GM12878 (cell line): ENCODE data around the gene TUBGCP3. TPM values are rescaled to one million over a fixed set of nuclear protein-coding genes. Genes with fewer than 3 reads are reported as not detected.

Experiments
- ATAC-seq: fragments of 200-7000 bp; cut with Tn5 transposase; 3 replicates; pipeline ENCODE4 v1.9.1; 2020; ENCODE audit warnings: mild to moderate bottlenecking, moderate library complexity
- BruUV-seq: library from RNA; stranded (reverse); fragments of 400-500 nt; replicated peaks from 2 replicates; lab custom pipeline; 2021; lab: Mats Ljungman, UMichigan
- CTCF ChIA-PET: fragments of 300-600 bp; sonication (Branson Sonifier 250); formaldehyde crosslinking; extraction: SDS; loops from one replicate; lab custom pipeline; 2021; ENCODE audit warnings: inconsistent platforms; lab: Yijun Ruan, JAX
- POLR2A ChIA-PET: fragments of 350-600 bp; formaldehyde crosslinking; extraction: SDS; loops from one replicate; lab custom pipeline; 2021; ENCODE audit warnings: inconsistent platforms; lab: Charles Lee
- RAD21 ChIA-PET: fragments of 300-600 bp; sonication (Branson Sonifier 250); formaldehyde crosslinking; loops from one replicate; lab custom pipeline; 2023; ENCODE audit warnings: antibody characterized with exemption; ENCODE audit not compliant: unreplicated experiment; lab: Charles Lee
- SMC1A ChIA-PET: fragments of 300-600 bp; sonication (Branson Sonifier 250); formaldehyde crosslinking; loops from one replicate; lab custom pipeline; 2023; ENCODE audit not compliant: unreplicated experiment, uncharacterized antibody; lab: Charles Lee
- DNase-seq: peaks from one replicate; pipeline ENCODE4 v3.0.0-alpha.2; 2011; ENCODE audit warnings: low read depth, low spot score
- FAIRE-seq: peaks from 3 replicates; lab custom pipeline; 2011; peaks lifted over from hg19 to GRCh38; lab: Jason Lieb, UNC
- H2AFZ ChIP-seq: 2 replicates; pipeline ENCODE4 v1.6.0; 2011; ENCODE audit warnings: low read depth, low read length, control low read depth; ENCODE audit not compliant: control insufficient read depth
- H3K27ac ChIP-seq: 2 replicates; pipeline ENCODE4 v1.5.1; 2011; ENCODE audit warnings: control low read depth; ENCODE audit not compliant: control insufficient read depth, insufficient read depth
- H3K27me3 ChIP-seq, 2 experiments: replicated peaks in 1 of 2; 2 replicates each; pipeline versions ENCODE4 v1.6.0 to v1.6.1; 2011; ENCODE audit warnings: low read length in 1 of 2; ENCODE audit not compliant: control insufficient read depth in 2 of 2, insufficient read depth in 2 of 2
- H3K36me3 ChIP-seq, 2 experiments: 2 replicates each; pipeline ENCODE4 v1.5.1; 2011; ENCODE audit warnings: low read length in 1 of 2; ENCODE audit not compliant: control insufficient read depth in 2 of 2, insufficient read depth in 2 of 2
- H3K4me1 ChIP-seq: 2 replicates; pipeline ENCODE4 v1.6.1; 2011; ENCODE audit warnings: mild to moderate bottlenecking, low read length, moderate library complexity, mixed read lengths; ENCODE audit not compliant: control insufficient read depth, insufficient read depth
- H3K4me2 ChIP-seq: 2 replicates; pipeline ENCODE4 v1.6.0; 2011; ENCODE audit warnings: control low read depth; ENCODE audit not compliant: control insufficient read depth, insufficient read depth
- H3K4me3 ChIP-seq: fragments of 200-600 bp; sonication (generic); 2 replicates; pipeline ENCODE4 v1.5.1; 2016
- H3K79me2 ChIP-seq: 2 replicates; pipeline ENCODE4 v1.6.0; 2011; ENCODE audit warnings: low read length; ENCODE audit not compliant: control insufficient read depth, insufficient read depth
- H3K9ac ChIP-seq: 2 replicates; pipeline ENCODE4 v1.8.0; 2011; ENCODE audit warnings: low read length, control low read depth, mixed read lengths; ENCODE audit not compliant: control insufficient read depth, insufficient read depth
- H3K9me3 ChIP-seq: replicated peaks from 3 replicates; pipeline ENCODE4 v1.5.1; 2011; ENCODE audit warnings: mild to moderate bottlenecking, low read length; ENCODE audit not compliant: control insufficient read depth, insufficient read depth
- H4K20me1 ChIP-seq: 2 replicates; pipeline ENCODE4 v1.6.0; 2011; ENCODE audit not compliant: control insufficient read depth, insufficient read depth
- BHLHE40 ChIP-seq, 2 experiments: fragments of 450-650 bp in 1 of 2; IDR thresholded peaks; 2 replicates each; pipeline ENCODE4 v1.6.1; 2011 to 2017; ENCODE audit warnings: low read depth in 2 of 2, borderline replicate concordance in 1 of 2, improper control_type of control experiment in 1 of 2, low read length in 1 of 2, mild to moderate bottlenecking in 1 of 2
- E4F1 ChIP-seq: fragments of 450-650 bp; IDR thresholded peaks from 2 replicates; pipeline ENCODE4 v1.6.1; 2018; ENCODE audit warnings: borderline replicate concordance, mild to moderate bottlenecking; ENCODE audit not compliant: partially characterized antibody
- EED ChIP-seq: sonication (generic); IDR thresholded peaks from 2 replicates; pipeline ENCODE4 v1.6.1; 2016; ENCODE audit warnings: antibody characterized with exemption, low read depth
- GATAD2B ChIP-seq: fragments of 450-650 bp; conservative IDR thresholded peaks from 2 replicates; pipeline ENCODE4 v1.6.1; 2017; ENCODE audit warnings: low read depth, mild to moderate bottlenecking, moderate library complexity
- KAT2A ChIP-seq: conservative IDR thresholded peaks from 2 replicates; pipeline ENCODE4 v1.6.1; 2011; ENCODE audit warnings: low read depth, low read length; ENCODE audit not compliant: control insufficient read depth
- NR2C1 ChIP-seq: fragments of 450-650 bp; IDR thresholded peaks from 2 replicates; pipeline ENCODE4 v1.6.1; 2017; ENCODE audit warnings: antibody characterized with exemption, mild to moderate bottlenecking, moderate library complexity
- POLR2AphosphoS2 ChIP-seq: IDR thresholded peaks from 2 replicates; pipeline ENCODE4 v1.6.1; 2011; ENCODE audit warnings: low read depth, mild to moderate bottlenecking, low read length, improper control_type of control experiment, moderate library complexity
- RELA ChIP-seq: fragments of 450-650 bp; IDR thresholded peaks from 2 replicates; pipeline ENCODE4 v1.8.0; 2014; ENCODE audit warnings: borderline replicate concordance; ENCODE audit not compliant: partially characterized antibody
- RFX5 ChIP-seq: IDR thresholded peaks from 2 replicates; pipeline ENCODE4 v1.6.1; 2011; ENCODE audit warnings: low read depth, low read length, improper control_type of control experiment
- SMAD5 ChIP-seq: IDR thresholded peaks from 2 replicates; pipeline ENCODE4 v1.6.1; 2016; ENCODE audit warnings: antibody characterized with exemption, low read depth
- WRNIP1 ChIP-seq: IDR thresholded peaks from 2 replicates; pipeline ENCODE4 v1.6.1; 2011; ENCODE audit warnings: low read depth, low read length, improper control_type of control experiment, borderline replicate concordance
- ZBED1 ChIP-seq: IDR thresholded peaks from 2 replicates; pipeline ENCODE4 v1.6.1; 2016; ENCODE audit warnings: borderline replicate concordance
- ZBTB40 ChIP-seq: fragments of 450-650 bp; IDR thresholded peaks from 2 replicates; pipeline ENCODE4 v1.6.1; 2016; ENCODE audit warnings: mild to moderate bottlenecking, moderate library complexity, borderline replicate concordance
- ZNF592 ChIP-seq: fragments of 450-650 bp; IDR thresholded peaks from 2 replicates; pipeline ENCODE4 v1.6.1; 2017; ENCODE audit warnings: mild to moderate bottlenecking, moderate library complexity
- WGBS: methylation state at CpG from one replicate; pipeline ENCODE4 v1.1.6; 2016; ENCODE audit warnings: low lambda C conversion rate; ENCODE audit not compliant: insufficient replicate concordance, insufficient coverage; ENCODE audit errors: missing lambda C conversion rate; 5-methylcytosine and 5-hydroxymethylcytosine counted together
- in situ Hi-C: fragments of 300-500 bp; cut with MboI; formaldehyde crosslinking; loops from 9 replicates; pipeline ENCODE4 v1.14.3; 2018; ENCODE audit warnings: mixed read lengths
- intact Hi-C: fragments of 100-400 bp; cut with micrococcal nuclease; formaldehyde crosslinking; loops from one replicate; pipeline ENCODE4 v1.14.2; 2022; ENCODE audit not compliant: unreplicated experiment
- polyA plus RNA-seq, 11 experiments: library from polyadenylated mRNA; depleted of rRNA in 4 of 11; unstranded in 6 of 11; stranded (reverse) in 5 of 11; fragments of >200 nt; fragmentation: Nextera tagmentation in 4 of 11; fragmentation: Illumina TruSeq in 1 of 11; extraction: Ambion mirVana in 4 of 11; extraction: Trizol in 1 of 11; gene quantifications; 1 replicate in 1 of 11; 2 replicates in 10 of 11; pipeline versions ENCODE4 v1.2.1 to v1.2.3, GENCODE V29; 2011 to 2016; ENCODE audit warnings: inconsistent platforms in 2 of 11, missing spikeins in 2 of 11, low read depth in 1 of 11
- total RNA-seq, 4 experiments: library from RNA; depleted of rRNA in 3 of 4; stranded (reverse); fragments of >200 nt in 3 of 4; fragmentation: Illumina TruSeq in 1 of 4; extraction: Trizol in 1 of 4; gene quantifications; 2 replicates each; pipeline versions ENCODE4 v1.2.1 to v1.2.3, GENCODE V29; 2013 to 2021

TUBGCP3 gene
- total and polyA plus RNA-seq, 10 of the 15 experiments (the other 5 are each of a cell fraction or from before 2014, with no cell fraction given): 4.0 to 34.0 (median 22.6) TPM

- ChIA-PET CTCF (no interaction called here), SMC1A (no interaction called here), POLR2A (no interaction called here), RAD21 (no interaction called here)
- WGBS: 50% methylated on average over 13 of the region's 13 CpGs
- no peak for FAIRE-seq
- DNase-seq: no peak
- intact Hi-C loops: no loop called here
- no peaks in the 10 kb centered on the region for H3K79me2 ChIP-seq
- H3K9me3 ChIP-seq: no peaks in the 10 kb centered on the region; the same call in 2 of the 3 replicates
- H3K27ac ChIP-seq: no peak overlapping the region
- BruUV-seq: no TSS peak
- no peaks in the 10 kb centered on the region for H3K36me3 ChIP-seq
- no peak overlapping the region for H3K4me2 ChIP-seq
- in situ Hi-C loops: no loop called here
- no peaks in the 10 kb centered on the region for H3K4me1 ChIP-seq
- no peak overlapping the region for H3K4me3 ChIP-seq
- no peaks in the 10 kb centered on the region for H4K20me1 ChIP-seq
- no peaks in the 10 kb centered on the region for H3K27me3 ChIP-seq
- no peak overlapping the region for H2AFZ ChIP-seq
- ATAC-seq: no peak
- no peak overlapping the region for H3K9ac ChIP-seq
- no peak for TF ChIP-seq RFX5
- TF ChIP-seq KAT2A: no peak
- TF ChIP-seq GATAD2B: no peak
- TF ChIP-seq EED: no peak
- TF ChIP-seq ZNF592: no peak
- TF ChIP-seq E4F1: no peak
- no peak for TF ChIP-seq POLR2AphosphoS2
- no peak for TF ChIP-seq BHLHE40 (IDR thresholded peaks at IDR 0.05; ENCODE audit: borderline replicate concordance in 1 of 2, low read depth in 2 of 2, low read length in 1 of 2)
- TF ChIP-seq NR2C1: no peak
- TF ChIP-seq RELA: no peak
- TF ChIP-seq ZBED1: no peak
- no peak for TF ChIP-seq SMAD5
- no peak for TF ChIP-seq ZBTB40
- TF ChIP-seq WRNIP1: no peak
These were observed 130.5 kb downstream of the TUBGCP3 start for GRCh38 chr13:112457485-112457884.
